GM20000 (cell line): Measurements from ENCODE around the gene CETP.

Experiments
- DNase-seq: peaks from one replicate; pipeline ENCODE4 v3.0.0; 2012; ENCODE audit warnings: low spot score
- CTCF ChIP-seq: IDR thresholded peaks from 2 replicates; pipeline ENCODE4 v1.5.1; 2012; ENCODE audit warnings: mild to moderate bottlenecking, control low read depth; ENCODE audit errors: extremely low read depth, missing control alignments

The CETP gene

GRCh38 chr16:56965149-56966092 is 3.7 kb downstream of the CETP start:
- no peak for DNase-seq
- TF ChIP-seq CTCF = no peak

GRCh38 chr16:56966093-56966475 is 4.3 kb downstream of the CETP start:
- no peak for TF ChIP-seq CTCF
- DNase-seq = no peak

- DNase-seq = no peak
- no peak for TF ChIP-seq CTCF
These were observed 6.0 kb downstream of the CETP start for GRCh38 chr16:56967733-56968132.

GRCh38 chr16:56969769-56970168 is 8.0 kb downstream of the CETP start:
- no peak for DNase-seq
- no peak for TF ChIP-seq CTCF

- TF ChIP-seq CTCF = no peak
- DNase-seq = peak; percentile 54
These were observed 9.4 kb downstream of the CETP start for GRCh38 chr16:56970934-56971767.

- no peak for TF ChIP-seq CTCF
- no peak for DNase-seq
These were observed 10.0 kb downstream of the CETP start for GRCh38 chr16:56971768-56972043.
